Fibroblast of skin of back (primary cell): ENCODE results near the gene DEAF1.
A peak's percentile ranks its signal among the peaks of the same experiment; 100 is the strongest.
"Not testable (repeated sequence)": the region's sequence is repeated elsewhere in the genome, so short reads cannot be mapped to it uniquely, and the experiment has no call there.

Experiments
- DNase-seq: peaks from one replicate; pipeline ENCODE4 v3.0.0-alpha.2; 2013

The DEAF1 gene

DNA sequence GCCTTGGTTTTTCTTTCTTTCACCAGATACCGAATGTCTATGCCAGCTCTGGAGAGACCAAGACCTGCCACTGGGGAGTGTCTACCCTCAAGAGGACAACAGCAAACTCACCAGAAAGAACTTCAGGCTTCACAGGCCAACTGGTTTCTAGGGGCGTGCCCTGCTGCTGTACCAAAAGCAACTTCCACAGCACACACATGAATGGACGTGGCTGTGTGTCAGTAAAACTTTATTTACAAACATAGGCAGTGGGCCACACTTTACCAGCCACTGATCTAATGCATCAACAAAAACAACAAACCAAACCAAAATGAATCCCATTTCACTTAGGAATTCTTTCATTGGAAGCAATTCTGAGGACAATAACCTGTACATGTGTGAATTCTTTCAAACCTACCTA, 16.7 kb downstream of the DEAF1 start:
- no peak for DNase-seq

DNA sequence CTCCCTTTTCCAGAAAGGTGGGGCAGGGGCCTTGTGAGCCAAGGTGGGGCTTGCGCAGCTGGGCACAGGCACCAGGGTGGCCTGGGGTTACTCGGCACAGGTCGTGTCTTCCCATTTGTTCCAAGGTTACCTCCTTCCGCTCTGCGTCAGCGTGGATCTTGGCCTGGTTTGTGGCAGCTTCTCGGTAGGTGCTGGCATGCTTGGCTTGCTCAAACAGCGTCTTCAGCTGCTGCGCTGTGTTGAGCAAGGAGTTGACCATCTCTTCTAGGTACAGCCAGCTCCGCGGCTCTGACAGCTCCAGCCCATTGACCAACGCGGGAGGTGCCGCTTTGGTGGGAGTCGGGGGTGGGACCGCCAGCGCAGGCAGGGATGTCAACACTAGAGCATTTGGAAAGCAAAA, 20.6 kb downstream of the DEAF1 start:
- DNase-seq, result no peak

DNA sequence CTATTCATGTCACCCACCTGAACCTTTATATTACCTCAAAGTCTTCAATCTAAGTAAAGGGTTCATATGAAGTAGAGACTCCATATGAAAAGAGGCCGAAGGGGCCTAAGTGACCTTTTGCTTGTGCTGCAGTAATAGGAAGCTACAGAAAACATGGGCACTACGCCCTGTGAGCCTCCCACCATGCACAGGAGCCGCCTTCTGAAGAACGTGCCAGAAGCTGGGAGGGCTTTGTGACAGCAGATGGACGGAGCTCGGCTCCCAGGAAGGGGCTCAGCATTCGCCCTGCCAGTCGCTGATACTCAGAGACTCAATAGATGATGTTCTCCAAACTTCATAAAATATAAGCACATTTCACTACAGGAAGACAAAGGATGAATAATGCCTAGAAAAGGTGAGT, 21.2 kb downstream of the DEAF1 start:
- no peak for DNase-seq

DNA sequence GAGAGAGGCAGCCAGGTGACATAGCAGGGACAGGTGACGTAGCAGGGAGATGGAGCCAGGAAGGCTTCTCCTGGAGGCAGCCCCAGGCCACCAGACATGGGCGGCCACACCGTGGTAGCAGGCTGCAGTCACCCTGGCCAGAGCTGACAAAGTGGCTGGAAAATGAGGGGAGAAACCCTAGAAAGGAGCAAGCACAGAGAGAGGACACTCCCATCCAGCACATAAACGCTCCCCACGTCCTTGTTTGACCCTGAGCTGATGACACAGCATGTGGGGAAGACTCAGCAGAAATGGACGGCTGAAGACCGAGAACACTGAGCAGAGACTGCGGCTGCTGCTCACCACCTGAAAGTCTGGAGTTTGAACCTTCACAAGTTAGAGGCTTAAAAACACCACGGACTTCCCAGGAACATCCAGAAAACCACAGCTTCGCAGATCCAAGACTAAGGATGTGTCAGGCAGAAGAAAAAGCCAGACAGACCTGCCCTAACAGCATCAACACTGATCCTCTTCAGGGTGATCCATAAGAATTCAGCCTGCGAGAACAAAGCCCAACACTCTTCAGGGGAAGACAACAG, 29.2 kb downstream of the DEAF1 start:
- peak; percentile 32 for DNase-seq

DNA sequence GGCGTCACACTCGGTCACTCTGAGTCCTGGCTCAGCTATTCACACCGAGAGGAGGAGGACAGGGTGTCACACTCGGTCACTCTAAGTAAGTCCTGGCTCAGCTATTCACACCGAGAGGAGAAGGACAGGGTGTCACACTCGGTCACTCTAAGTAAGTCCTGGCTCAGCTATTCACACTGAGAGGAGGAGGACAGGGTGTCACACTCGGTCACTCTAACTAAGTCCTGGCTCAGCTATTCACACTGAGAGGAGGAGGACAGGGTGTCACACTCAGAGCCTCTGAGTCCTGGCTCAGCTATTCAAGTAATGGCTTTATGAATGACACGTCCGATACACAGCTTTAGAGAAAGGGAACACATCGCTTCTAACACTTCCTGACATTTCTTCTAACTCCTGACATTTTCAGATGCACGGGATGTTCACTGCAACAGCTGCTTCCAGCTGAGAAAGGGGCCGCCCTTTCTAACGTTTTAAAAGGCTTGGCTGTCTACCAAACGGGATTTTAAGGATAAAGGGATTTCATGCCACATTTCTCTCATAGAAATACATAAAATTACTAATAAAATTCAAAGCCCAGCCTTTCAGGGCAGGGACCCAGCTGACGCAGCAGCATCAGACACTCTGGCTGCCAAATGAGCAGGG, 29.8 kb downstream of the DEAF1 start:
- DNase-seq, result no peak

DNA sequence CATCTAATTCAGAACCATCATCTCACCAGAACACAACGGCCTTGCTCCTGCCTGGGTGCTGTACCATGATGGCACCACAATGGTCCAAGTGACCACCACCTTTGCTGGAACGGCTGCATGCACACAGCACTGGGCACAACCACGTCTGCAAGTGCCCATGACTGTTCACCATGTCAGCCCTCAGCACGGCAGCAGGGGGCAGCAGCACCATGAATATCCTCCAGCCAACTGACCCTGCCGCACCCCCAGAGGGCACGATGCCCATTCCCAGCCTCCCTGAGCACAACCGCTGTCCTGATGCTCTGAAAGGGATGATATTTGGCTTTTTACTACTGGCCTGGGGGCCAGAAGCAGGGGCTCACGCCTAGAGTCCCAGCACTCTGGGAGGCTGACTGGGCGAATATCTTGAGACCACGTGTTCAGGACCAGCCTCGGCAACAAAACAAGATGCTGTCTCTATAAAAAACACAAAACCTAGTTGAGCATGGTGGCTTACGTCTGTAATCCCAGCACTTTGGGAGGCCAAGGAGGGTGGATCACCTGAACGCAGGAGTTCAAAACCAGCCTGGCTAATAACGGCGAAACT, 32.2 kb downstream of the DEAF1 start:
- peak; percentile 56 for DNase-seq

DNA sequence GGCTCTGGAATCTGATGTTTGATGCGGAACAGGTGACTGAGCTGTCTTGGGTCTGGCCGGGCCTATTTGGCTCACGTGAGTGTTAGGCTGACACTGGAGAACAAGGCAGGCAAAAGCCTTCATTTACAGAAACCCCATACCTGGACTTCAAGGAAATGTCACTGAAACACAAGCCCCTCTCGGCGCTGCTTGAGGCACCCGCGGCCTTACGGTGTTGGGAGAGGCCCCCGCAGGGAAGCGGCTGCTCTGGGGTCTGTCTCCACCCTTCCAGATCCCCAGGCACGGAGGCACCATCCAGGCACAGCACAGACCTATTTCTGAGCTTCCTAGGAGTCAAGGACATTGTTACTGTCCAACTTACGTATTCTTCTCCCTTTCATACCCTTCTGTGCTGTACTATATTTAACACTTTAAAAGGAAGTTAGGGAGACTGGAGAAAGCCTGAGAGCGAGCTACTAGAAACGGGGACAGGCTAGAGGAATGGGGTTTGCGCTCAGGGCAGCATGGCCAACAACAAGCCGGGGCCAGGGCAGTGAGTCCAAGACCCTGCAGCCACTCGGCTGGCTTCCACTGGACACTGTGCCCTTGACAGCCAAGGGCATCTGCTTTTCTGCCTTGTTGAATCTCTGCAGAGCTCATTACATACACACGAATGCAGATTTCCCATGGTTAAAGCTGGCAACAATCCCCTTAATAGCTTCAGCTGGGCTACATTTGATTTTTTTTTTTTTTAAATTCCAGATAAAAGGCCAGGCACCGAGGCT, 34.2 kb downstream of the DEAF1 start:
- DNase-seq, result no peak

DNA sequence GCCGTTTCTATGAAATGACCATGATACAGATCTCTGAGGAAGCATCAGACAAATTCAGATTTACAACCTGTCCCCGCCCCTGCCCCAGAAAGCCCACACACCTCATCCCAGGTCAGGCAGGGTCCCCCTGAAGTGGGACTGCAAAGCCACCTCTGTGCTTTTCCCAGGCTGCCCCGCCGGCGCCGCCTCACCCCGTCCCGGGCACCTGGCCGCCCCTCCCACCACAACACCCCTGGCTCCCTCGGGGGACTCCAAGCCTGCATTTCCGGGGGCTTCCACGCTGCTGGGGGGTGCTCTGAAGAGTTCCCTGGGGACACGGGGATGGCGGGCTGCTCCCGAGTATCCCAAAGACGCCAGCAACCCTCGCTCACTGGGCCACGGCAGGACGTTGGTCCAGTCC, 34.7 kb downstream of the DEAF1 start:
- DNase-seq, result no peak

DNA sequence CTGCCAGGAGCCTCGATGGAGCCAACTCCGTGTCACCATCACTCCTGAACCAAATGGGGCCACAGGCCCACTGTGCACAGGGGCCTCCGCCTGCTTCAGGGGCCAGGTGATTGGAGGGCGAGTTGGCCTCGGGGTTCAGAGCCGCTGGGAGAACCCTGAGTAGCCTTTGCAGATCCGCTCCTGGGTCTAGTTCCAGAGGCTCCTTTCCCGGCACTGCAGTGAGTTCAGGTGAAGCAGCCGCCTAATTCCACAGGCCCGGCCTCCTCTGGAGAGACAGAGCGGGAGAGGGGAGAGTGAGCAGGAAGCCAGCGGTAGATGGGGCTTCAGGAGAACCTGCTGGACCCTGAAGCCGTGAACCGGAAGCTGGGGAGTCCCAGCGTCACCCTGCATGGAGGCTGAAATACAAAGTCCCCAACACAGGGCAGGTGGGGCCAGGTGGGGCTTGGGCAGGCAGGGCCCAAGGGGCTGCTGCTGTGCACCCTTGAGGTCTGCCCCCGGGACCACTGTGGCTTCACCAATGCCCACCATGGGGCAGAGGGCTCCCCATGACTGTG, 35.4 kb downstream of the DEAF1 start:
- no peak for DNase-seq

DNA sequence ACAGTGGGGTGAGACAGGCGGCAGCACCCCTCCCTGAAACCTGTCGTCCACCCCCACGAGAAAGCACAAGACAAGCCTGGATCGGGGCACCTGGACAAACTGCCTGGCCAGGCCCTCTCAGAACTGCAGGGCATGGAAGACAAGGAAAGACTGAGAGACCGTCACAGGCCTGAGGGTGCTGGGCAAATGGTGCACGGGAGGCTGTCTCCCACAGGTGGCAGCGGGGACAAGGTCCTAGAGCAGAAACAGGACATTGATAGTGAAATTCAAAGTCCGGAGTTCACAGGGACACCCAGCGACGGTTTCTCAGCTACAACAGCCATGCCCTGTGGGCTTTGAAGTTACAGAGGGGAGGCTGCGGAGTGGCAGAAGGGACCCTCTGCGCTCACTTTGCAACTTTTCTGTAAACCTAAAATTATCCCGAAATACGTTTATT, 37.3 kb downstream of the DEAF1 start:
- no peak for DNase-seq

DNA sequence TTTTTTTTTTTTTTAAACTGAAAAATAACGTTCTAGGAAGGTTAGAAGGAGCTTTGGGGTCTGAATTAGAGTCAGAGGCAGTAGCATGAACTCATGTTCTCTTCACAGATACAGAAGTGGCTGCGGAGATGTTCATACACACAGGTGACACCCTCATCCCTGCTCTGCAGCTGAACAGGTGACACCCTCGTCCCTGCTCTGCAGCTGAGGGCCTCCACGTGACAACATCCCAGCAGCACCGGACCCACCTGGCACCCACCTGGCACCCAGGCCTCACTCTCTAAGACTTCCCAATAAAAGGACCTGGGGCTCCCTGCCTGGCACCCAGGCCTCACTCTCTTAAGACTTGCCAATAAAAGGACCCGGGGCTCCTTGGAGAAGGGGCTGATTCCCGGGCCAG, 38.2 kb downstream of the DEAF1 start:
- no peak for DNase-seq

DNA sequence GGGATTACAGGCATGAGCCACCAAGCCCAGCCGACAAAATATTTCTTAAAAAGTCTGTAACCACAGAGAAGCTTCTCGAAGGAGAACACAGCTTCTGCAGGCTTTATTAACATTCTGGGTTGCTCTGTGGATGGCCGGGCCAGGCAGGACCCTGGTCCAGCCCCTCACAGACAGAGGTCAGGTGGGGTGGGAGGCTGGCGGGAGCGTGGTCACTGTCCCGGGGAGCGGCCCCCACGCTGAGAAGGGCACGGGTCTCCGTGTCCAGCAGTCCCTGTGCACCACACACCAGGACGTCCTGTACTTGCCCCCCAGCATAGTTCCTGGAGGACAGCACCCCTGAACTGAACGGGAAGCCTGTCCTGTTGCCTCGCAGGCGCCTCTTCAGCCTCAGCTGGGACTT, 38.6 kb downstream of the DEAF1 start:
- DNase-seq, result no peak

DNA sequence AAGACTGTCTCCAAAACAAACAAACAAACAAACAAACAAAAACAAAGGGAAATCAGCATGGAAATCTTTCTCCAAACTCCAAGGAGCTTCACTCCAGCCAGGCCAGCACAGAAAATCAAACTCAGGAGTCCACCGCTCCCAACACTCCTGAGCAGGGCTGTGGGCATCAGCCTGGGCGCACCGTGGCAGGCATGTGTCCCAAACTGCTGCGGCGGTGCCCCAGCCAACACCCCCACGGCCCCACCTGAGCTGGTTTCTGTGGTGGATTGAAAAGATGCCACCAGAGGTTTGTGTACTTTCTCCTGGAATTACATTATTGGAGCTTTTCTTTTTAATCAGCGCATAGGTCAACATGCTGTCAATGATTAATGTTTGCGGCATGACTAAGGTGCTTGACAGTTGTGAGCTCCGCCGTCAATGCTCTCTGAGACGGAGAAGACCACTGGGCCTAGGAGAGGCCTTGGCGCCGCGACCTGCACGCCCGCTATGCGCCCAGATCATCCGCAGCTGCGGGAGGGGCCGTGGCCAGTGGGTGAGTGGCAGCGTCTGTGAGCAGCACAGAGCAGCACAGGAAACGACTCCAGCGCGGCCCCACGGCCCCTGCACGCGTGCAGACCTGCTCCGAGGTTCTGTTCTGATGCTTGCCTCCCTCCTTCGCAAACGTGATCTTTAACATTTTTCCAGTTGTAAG, 39.8 kb downstream of the DEAF1 start:
- no peak for DNase-seq

DNA sequence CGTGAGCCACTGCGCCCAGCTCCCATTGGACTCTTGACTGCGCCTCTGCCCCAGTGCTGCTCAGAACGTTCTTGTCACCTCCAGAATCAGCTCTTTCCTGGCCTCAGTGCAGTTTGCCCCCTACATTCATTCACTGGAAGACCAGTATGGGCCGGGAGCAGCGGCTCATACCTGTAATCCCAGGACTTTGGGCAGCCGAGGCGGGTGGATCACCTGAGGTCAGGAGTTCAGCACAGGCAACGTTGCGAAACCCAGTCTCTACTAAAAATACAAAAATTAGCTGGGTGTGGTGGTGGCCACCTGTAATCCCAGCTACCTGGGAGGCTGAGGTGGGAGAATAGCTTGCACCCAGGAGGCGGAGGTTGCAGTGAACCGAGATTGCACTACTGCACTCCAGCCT, 40.6 kb downstream of the DEAF1 start:
- not testable (repeated sequence) for DNase-seq

DNA sequence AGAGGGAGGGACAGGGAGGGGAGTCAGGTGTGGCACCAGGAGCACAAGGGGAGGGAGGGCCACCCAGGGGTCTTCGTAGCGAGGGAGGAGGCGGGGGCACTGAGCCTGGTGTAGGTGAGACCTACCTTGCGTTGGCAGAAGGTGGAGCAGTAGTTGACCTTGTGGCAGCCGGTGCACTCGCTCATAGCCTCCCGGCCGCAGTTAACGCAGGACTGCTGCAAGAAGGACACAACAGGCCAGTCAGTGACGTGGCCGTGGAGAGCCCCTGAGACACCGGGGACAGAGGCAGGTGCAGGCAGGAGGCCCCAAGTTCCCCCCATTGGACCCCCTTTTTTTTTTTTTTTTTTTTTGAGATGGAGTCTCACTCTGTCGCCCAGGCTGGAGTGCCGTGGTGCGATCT, 41.2 kb downstream of the DEAF1 start:
- no peak for DNase-seq

DNA sequence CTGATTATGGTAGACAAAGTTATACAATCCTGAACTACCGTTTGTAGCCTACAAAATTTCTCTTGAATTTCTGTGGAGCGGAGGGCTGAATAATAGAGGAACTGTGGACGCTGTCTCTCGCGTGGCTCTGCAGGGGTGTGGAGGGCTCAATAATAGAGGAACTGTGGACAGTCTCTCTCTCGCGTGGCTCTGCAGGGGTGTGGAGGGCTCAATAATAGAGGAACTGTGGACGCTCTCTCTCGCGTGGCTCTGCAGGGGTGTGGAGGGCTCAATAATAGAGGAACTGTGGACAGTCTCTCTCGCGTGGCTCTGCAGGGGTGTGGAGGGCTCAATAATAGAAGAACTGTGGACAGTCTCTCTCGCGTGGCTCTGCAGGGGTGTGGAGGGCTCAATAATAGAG, 41.9 kb downstream of the DEAF1 start:
- not testable (repeated sequence) for DNase-seq

DNA sequence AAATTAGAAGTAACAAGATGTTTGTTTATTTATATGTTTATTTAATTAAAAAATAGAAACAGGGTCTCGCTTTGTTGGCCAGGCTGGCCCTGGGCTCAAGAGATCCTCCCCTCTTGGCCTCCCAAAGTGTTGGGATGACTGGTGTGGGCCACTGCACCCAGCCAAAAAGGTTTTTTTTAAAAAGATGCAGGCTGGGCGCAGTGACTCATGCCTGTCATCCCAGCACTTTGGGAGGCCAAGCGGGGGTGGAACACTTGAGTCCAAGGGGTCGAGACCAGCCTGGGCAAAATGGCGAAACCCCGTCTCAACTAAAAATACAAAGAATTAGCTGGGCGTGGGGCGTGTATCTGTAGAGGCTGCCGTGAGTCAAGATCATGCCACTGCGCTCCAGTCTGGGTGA, 44.5 kb downstream of the DEAF1 start:
- peak; percentile 30 for DNase-seq

DNA sequence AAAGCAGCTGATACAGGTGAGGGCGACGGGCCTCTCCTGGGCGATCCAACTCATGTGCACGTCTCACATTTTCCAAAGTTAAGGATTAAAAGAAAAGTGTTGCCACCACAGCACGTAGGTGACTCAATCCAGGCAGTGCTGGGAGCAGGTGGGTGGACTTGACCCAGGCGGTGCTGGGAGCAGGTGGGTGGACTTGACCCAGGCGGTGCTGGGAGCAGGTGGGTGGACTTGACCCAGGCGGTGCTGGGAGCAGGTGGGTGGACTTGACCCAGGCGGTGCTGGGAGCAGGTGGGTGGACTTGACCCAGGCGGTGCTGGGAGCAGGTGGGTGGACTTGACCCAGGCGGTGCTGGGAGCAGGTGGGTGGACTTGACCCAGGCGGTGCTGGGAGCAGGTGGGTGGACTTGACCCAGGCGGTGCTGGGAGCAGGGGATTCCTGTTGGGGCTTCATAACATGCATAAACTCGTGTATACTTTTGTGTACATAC, 47.3 kb downstream of the DEAF1 start:
- DNase-seq, result not testable (repeated sequence)

DNA sequence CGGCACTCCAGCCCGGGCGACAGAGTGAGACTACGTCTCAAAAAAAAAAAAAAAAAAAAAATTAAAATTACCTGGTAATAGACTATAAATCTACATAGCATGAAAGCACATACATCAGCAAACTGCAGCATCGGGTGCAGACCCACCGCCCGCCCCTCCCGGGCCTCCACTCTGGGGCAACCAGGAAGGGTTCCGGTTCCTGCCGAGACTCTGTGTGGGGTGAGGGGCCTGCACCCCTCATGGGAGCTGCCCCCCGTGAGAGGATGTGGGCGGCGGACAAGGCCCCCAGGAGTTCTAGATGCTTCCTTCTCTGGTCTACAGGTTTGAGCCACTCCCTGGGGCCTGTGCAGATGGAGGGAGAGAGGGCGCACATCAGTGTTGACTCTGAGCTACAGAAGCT, 48.8 kb downstream of the DEAF1 start:
- DNase-seq, result no peak

DNA sequence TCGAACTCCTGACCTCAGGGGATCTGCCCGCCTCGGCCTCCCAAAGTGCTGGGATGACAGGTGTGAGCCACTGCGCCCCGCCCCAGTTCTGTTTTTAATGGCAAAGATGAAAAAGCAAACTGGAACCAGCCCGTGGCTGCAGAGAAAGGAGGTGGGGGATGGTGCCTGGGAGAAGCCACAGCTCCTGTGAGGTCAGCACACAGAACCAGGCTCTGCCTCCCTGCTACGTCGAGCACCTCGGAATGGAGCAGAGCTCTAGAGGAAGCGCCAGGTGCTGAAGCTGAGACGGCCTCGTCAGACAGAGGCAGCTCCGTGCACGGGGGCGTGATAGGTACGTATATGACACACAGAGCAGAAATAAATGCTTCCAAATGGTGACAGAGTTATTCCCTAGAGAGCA, 49.5 kb downstream of the DEAF1 start:
- no peak for DNase-seq

DNA sequence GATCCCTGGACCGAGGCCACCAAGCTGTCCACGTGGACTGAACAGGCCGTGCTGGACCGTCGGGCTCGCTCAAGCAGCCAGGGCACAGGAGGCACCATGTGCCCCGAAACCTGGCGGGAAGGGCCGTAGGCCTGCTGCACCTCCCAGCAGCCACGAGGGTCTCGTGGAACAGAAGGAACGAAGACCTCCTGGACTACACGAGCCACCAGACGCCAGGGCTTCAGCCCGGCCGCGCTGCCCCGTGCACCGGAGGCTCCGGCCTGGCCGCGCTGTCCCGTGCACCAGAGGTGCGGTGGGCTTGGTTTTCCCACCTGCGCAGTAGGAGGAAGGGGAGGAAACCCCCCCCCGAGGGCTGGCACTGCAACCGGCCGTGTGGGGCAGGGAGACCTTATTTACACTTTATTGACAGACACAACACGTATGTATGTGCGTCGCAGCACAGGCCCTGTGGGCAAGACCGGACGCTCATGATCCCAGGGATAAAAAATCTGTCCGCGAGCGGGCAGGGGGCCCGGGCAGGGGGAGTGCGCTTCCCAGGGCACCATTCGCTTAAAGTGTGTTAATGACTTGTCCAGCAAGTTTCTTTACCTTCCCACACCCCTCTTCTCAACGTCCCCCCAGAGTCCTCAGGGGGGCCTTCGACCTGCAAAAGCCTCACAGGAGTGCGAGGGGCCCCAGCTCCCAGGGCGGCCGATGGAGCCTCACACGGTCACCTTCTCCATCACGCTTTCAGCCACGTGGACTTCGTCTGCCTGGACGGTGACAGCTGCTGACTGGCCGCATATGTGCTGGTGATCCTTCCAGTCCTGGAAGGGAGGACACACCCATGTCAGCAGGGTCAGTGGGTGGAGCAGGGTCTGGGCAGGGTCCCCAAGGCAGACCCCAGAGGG, 50.9 kb downstream of the DEAF1 start:
- DNase-seq, result no peak

DNA sequence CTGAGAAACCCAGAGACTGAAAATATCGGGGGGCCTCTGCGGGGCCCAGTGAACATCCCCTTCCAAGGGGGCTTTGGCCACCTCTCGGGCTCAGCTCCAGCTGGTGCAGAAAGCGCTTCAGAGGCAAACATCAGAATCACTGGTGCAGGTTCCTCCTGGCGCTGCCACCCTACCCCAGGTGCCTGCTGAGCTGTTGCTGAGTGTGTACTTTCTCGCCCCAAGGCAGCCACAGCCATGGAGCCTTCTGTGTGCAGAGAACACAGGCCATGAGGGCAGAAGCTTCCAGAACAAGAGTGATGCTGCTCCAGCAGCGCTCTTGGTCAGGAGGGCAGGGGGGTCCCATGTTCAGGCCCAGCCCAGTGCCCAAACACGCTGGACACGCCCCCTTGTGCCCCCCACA, 51.7 kb downstream of the DEAF1 start:
- no peak for DNase-seq
